Effector memory CD4-positive, alpha-beta T cell (primary cell): ENCODE results near the gene DMRT1.

ENCODE experiments used
- DNase-seq, 3 donors: peaks; one replicate each; pipeline ENCODE4 v3.0.0-alpha.2; 2020
- H3K27ac ChIP-seq: 2 replicates; pipeline ENCODE4 v1.7.0; 2013; ENCODE audit warnings: mild to moderate bottlenecking, low read length, moderate library complexity; ENCODE audit not compliant: insufficient read depth, poor library complexity, severe bottlenecking
- H3K27me3 ChIP-seq: replicated peaks from 2 replicates; pipeline ENCODE4 v1.7.0; 2013; ENCODE audit warnings: mild to moderate bottlenecking, low read length; ENCODE audit not compliant: insufficient read depth, control insufficient read depth, poor library complexity, severe bottlenecking
- H3K36me3 ChIP-seq: 2 replicates; pipeline ENCODE4 v1.7.0; 2013; ENCODE audit warnings: mild to moderate bottlenecking, low read length, moderate library complexity; ENCODE audit not compliant: control insufficient read depth, insufficient read depth
- H3K4me1 ChIP-seq: 2 replicates; pipeline ENCODE4 v1.7.0; 2013; ENCODE audit warnings: low read length, mild to moderate bottlenecking; ENCODE audit not compliant: control insufficient read depth, insufficient read depth, poor library complexity, severe bottlenecking
- H3K4me3 ChIP-seq: 2 replicates; pipeline ENCODE4 v1.7.0; 2013; ENCODE audit warnings: low read length, low read depth, mild to moderate bottlenecking; ENCODE audit not compliant: insufficient read depth, poor library complexity, severe bottlenecking
- H3K9me3 ChIP-seq: 2 replicates; pipeline ENCODE4 v1.7.0; 2013; ENCODE audit warnings: mild to moderate bottlenecking, low read length, moderate library complexity; ENCODE audit not compliant: control insufficient read depth

DMRT1 gene

DNA sequence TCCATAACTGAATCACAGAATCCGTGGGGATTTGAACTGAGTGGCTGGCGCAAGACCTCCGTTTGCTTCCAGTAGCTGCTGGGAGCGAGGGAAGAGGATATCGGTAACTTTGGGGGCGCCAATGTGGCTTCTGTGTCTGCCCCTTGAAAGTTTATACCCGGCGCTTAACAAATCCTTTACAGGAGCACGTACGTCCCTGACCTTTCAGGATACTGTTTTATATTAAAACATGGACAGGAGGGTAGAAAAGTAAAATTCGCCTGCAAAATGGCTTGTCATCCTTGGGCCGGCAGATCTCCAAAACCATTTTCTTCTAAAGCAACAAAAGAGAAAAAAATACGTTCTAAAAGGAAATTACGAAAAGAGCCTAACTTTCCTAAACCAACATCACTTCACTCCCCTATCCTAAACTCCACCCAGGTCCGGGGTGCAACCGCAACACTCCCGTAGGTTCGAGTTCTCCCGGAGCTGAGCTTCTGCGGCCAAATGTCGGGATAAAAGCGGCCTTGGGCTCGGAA lies 134.3 kb downstream of the DMRT1 start:
- H3K4me1 ChIP-seq, result peaks cover 17% of the 10 kb centered on the region
- no peaks in the 10 kb centered on the region for H3K36me3 ChIP-seq
- H3K27ac ChIP-seq, result no peak overlapping the region
- DNase-seq, result no peak
- H3K9me3 ChIP-seq, result no peaks in the 10 kb centered on the region
- H3K27me3 ChIP-seq, result peaks cover 74% of the 10 kb centered on the region
- H3K4me3 ChIP-seq, result no peak overlapping the region

DNA sequence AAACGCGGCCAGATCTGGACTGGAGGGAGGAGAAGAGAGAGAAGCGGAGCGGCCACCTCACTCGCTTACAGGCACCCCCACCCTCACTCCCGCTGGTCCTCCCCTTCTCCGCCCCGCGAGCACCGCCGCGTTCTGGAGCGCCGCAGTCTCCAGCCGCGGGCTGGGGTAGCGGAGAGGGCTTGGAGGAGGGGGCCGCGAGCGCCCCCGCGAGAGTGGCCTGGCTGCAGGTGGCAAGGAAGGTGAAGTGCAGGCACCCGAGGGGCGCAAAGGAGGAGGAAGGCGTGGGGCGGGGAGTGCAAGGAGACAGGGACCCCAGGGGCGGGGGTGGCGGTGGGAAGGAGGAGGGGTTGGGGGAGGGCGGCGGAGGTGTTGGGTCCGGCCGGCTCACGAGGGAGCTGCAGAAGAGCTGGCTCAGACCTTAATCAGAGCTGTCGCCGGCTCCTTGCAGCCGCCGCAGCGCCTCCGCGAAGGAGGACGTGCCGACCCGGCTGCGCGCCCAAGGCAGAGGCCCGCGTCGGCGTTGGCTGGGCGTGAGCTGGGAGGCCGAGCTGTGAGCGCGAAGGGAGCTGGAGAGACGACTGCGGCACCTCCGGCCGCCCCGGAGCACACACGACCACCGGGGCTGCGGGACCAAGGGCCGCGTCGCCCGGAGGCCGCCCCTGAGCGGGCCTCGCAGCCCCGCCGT lies 134.9 kb downstream of the DMRT1 start, which contains the start of gene DMRT3:
Gene DMRT3 (plus strand): TSS at position 398 of the 685 bp plus-strand sequence. CDS start 347 bp downstream, outside the sequence.
- H3K4me3 ChIP-seq, result no peak within 1 kb of the TSS
- no peaks in the 10 kb centered on the region for H3K36me3 ChIP-seq
- H3K27ac ChIP-seq, result no peak within 1 kb of the TSS
- H3K4me1 ChIP-seq, result peaks cover 14% of the 10 kb centered on the region
- H3K27me3 ChIP-seq, result peaks cover 73% of the 10 kb centered on the region
- no peak for DNase-seq
- no peaks in the 10 kb centered on the region for H3K9me3 ChIP-seq

GRCh38 chr9:976943-977837 lies 135.7 kb downstream of the DMRT1 start:
- Histone ChIP-seq H3K9me3 (no peaks in the 10 kb centered on the region), H3K27ac (no peak overlapping the region), H3K27me3 (peaks cover 68% of the 10 kb centered on the region), H3K4me3 (no peak overlapping the region), H3K4me1 (peaks cover 9% of the 10 kb centered on the region), H3K36me3 (no peaks in the 10 kb centered on the region)
- no peak for DNase-seq

- H3K4me1 ChIP-seq, result peaks cover 2% of the 10 kb centered on the region
- no peaks in the 10 kb centered on the region for H3K36me3 ChIP-seq
- H3K9me3 ChIP-seq, result no peaks in the 10 kb centered on the region
- no peak overlapping the region for H3K27ac ChIP-seq
- peaks cover 65% of the 10 kb centered on the region for H3K27me3 ChIP-seq
- H3K4me3 ChIP-seq, result no peak overlapping the region
- no peak for DNase-seq
These were observed 136.6 kb downstream of the DMRT1 start for GRCh38 chr9:977838-978830.

DNA sequence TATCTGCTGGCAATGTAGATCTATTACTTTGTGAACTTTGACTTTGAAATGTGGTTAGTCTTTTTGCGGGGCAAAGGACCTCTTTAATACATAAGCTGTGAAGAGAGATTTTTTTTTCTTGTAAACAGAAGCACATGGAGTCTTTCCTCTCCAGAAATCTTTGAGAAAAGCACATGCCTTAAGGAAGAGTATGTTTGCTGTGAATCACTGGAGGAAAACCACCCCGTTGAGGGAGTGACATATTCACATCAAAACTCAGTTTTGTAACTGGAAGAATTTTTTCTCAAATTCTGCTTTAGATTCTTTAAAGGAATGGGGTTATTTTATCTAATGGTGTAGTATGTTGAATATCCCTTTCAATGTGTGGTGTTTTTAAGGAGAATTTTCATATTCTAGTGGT lies 138.5 kb downstream of the DMRT1 start:
- Histone ChIP-seq H3K4me3 (no peak overlapping the region), H3K27me3 (peaks cover 48% of the 10 kb centered on the region), H3K4me1 (no peaks in the 10 kb centered on the region), H3K9me3 (no peaks in the 10 kb centered on the region), H3K27ac (no peak overlapping the region), H3K36me3 (no peaks in the 10 kb centered on the region)
- DNase-seq, result no peak

GRCh38 chr9:980640-981039 lies 139.1 kb downstream of the DMRT1 start:
- H3K27me3 ChIP-seq, result peaks cover 42% of the 10 kb centered on the region
- H3K9me3 ChIP-seq, result no peaks in the 10 kb centered on the region
- no peak overlapping the region for H3K4me3 ChIP-seq
- no peaks in the 10 kb centered on the region for H3K4me1 ChIP-seq
- DNase-seq, result no peak
- H3K27ac ChIP-seq, result no peak overlapping the region
- H3K36me3 ChIP-seq, result no peaks in the 10 kb centered on the region

DNA sequence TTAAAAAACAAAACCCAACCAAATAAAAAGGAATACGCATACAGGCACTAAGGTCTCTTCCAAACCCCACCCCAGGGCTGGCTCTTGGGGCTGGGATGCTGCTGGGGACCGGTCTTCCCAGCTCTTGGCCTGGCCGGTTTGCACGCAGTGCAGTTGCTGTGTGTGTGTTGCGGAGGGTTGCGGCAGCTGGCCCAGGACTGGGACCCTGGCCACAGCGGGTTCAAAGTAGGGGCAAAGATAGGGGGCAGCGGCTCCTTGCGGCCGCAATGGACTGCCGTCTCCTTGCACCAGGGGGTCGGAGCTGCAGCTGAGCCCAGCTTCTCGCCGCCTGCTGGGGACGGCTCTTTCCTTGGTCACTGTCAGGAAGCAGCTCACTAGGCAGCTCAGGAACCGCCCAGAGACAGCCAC lies 140.0 kb downstream of the DMRT1 start:
- no peaks in the 10 kb centered on the region for H3K36me3 ChIP-seq
- H3K4me1 ChIP-seq, result no peaks in the 10 kb centered on the region
- DNase-seq, result no peak
- no peak overlapping the region for H3K27ac ChIP-seq
- H3K27me3 ChIP-seq, result peaks cover 38% of the 10 kb centered on the region
- no peaks in the 10 kb centered on the region for H3K9me3 ChIP-seq
- H3K4me3 ChIP-seq, result no peak overlapping the region

GRCh38 chr9:982394-983230 lies 141.1 kb downstream of the DMRT1 start:
- no peak overlapping the region for H3K27ac ChIP-seq
- H3K4me1 ChIP-seq, result no peaks in the 10 kb centered on the region
- H3K27me3 ChIP-seq, result peaks cover 34% of the 10 kb centered on the region
- DNase-seq, result no peak
- no peak overlapping the region for H3K4me3 ChIP-seq
- no peaks in the 10 kb centered on the region for H3K36me3 ChIP-seq
- no peaks in the 10 kb centered on the region for H3K9me3 ChIP-seq

GRCh38 chr9:994005-994404 lies 152.5 kb downstream of the DMRT1 start:
- H3K36me3 ChIP-seq, result no peaks in the 10 kb centered on the region
- no peaks in the 10 kb centered on the region for H3K4me1 ChIP-seq
- DNase-seq, result no peak
- no peaks in the 10 kb centered on the region for H3K27me3 ChIP-seq
- no peak overlapping the region for H3K4me3 ChIP-seq
- H3K9me3 ChIP-seq, result no peaks in the 10 kb centered on the region
- no peak overlapping the region for H3K27ac ChIP-seq
